Neural progenitor cell (in vitro differentiated cells): ENCODE data around the gene IL9R.

Experiments used
- EZH2 ChIP-seq: fragments of 200-600 bp; sonication (generic); IDR thresholded peaks from 2 replicates; pipeline ENCODE4 v1.6.1; 2017; ENCODE audit warnings: antibody characterized with exemption, mild to moderate bottlenecking, moderate library complexity
- EZH2phosphoT487 ChIP-seq: fragments of 200-600 bp; sonication (generic); IDR thresholded peaks from 2 replicates; pipeline ENCODE4 v1.6.1; 2017; ENCODE audit warnings: antibody characterized with exemption

DNA sequence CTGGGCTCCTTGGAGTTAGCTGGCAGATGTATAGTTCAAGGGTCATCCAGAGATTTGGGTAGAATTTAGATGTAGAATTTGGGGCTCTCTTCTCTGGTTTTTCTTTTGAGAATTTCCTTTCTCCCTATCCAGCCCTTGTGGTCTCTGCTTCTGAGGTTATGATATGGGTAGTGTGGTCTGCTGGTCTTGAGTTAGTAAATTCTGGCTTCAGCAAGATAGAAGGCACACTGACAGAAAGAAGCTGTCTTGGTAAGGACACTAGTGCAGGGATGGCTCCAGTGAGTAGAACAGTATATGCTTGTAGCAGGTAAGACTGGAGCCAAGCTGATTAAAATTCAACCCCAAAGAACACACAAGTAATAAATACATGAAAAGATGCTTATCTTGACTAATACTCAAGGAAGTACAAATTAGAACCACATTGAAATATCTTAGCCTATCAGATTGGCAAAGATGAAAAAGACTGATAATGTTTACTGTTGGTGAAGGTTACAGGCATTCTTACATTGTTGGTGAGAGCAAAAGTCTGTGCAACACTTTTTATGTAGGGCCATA lies 2.1 kb upstream of the IL9R start:
- no peak for TF ChIP-seq EZH2phosphoT487
- TF ChIP-seq EZH2 = no peak
